Fibroblast of skin of left quadriceps (primary cell): ENCODE results near the gene RPS6KA1.

Experiments
- DNase-seq, 2 experiments: peaks; one replicate each; pipeline ENCODE4 v3.0.0-alpha.2; 2013; ENCODE audit warnings: low read depth in 2 of 2

Gene RPS6KA1

DNA sequence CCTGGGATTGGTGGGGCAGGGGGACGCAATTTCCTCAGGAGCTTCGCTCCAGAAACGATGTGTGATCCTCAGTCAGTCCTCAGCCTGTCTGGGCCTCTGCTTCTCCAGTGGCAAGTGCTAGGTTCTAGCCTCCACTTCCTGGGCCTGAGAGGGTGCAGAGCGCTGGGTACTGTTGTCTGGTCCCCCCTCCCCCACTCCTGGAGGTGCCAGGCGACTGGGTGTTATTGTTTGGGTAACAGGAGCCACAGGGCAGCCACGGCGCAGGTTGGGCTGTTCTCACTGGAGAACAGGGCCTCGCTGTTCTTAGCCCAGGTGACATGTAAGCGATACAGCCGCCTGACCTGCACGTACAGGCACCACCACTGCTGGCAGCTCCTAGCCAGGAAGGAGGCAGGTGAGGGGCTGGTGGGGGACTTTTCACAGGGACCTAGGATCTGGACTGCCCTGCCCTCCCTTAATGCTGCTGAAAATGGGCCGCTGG is 2.1 kb downstream of the RPS6KA1 start:
- no peak for DNase-seq

DNA sequence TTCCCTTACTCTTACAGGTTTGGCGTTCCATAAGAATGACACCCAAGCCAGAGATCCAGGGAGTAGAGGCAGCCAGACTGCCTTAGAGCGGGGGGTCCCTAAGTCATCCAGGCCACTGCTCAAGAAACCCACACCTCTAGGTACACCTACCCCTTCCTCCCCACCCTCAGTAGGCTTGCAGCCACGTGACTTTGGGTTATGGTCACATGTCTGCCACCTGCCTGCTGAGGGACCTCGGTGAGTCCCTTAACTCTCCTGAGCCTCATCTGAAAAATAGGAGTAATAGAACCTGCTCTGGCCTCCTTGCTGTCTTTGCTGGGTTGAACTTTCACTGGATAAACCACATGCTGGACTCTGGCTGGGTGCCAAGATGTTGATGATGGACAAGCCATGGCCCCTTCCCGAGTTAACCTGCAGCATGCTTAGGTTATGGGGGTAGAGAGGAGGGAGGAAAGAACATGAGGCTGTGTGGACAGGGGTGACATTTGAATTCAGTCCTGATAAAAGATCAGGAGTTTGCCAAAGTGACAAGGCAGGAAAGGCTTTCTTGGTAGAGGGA is 4.5 kb downstream of the RPS6KA1 start:
- DNase-seq = no peak

GRCh38 chr1:26535201-26535600 is 5.6 kb downstream of the RPS6KA1 start:
- no peak for DNase-seq

DNA sequence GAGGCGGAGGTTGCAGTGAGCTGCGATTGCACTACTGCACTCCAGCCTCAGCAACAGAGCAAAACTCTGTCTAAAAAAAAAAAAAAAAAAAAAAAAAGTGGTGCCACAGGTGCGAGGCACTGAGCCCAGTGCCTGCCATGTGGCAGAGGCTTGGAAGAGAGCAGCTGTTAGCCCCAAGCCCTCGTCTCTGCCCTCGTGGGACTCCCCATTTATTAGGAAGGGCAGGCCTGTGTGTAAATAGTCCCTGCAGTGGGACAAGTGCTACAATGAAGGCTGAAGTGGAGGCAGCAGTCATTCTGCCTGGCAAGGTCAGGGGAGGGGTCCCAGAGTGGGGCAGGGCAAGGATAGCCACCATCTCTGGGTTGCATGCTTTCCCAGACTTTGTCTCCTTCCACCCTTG is 6.5 kb downstream of the RPS6KA1 start:
- DNase-seq = no peak

DNA sequence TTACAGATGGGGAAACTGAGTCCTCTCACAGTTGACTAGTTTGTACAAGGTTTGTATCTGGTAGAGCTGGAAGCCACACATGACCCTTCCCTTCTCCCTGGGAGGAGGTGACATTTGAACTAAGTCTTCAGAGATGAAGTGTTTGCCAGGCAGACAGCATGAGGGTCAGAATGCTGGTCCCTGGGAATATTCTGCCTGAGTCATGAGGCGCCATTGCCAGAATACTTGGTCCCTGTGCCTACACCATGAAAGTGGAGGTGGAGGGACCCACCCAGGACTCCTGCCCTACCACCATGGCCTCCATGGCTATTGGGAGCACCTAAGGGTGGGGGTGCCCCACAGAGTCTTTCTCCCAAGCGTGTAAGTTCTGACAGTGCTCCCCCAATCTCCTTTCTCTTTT is 7.0 kb downstream of the RPS6KA1 start:
- DNase-seq = no peak

DNA sequence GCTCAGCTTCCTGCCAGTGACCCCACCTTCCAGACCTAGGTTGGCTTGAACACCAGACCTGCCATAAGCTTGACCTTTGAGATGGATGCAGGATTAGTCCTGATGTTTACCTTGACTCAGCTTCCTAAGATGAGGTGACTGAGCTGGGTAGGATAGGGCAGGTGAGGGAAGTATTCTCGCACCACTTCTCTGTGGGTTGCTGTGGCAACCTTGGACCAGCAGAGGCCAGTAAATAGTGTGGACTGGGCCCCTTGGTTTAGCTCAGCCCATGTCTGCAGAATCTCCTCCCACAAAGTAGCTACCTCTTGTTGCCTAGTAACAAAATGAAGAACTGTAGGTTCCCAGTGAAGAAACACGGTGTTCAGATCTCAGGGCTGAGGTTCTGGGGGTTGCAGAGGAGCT is 8.4 kb downstream of the RPS6KA1 start:
- no peak for DNase-seq

DNA sequence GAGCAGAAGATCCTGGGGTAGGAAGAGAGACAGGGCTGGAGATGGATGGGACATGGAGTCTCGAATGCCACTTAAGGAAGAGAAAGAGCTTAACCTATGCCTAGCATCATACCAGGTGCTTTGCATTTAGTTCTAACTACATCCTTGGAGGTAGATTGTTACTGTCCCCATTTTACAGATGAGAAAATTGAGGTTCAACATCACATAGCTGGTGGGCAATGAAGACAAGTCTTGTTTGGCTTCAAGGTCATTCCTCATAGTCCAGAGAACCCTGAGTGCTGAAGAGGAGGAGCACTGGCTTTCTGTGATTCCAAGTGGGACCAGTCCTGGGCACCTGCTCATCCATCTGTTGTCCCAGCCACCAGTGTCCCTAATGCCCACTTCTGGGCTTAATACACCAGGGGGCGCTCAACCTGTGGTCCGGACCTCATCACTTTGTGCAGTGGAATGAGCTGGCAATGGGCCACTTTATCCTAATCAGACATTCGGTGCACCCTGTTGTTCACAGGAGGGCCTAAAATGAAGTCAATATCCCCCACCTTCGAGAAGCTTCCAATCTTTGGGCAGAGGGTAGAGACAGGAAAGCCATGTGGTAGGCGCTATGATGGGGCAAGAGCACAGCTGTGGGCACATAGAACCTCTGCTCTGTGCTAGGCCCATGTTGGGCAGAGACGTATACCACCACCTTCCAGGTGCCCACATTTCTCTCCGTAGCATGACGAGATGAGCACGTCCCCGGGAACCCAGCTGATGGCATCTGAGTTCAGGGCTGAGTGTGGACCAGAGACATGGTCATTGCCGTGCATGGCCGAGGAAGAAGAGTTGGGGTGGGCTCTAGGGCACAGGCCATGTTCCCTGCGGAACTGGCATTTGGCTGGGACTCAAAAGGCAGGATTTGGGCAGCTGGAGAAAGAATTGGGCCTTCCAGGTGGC is 9.2 kb downstream of the RPS6KA1 start:
- no peak for DNase-seq

DNA sequence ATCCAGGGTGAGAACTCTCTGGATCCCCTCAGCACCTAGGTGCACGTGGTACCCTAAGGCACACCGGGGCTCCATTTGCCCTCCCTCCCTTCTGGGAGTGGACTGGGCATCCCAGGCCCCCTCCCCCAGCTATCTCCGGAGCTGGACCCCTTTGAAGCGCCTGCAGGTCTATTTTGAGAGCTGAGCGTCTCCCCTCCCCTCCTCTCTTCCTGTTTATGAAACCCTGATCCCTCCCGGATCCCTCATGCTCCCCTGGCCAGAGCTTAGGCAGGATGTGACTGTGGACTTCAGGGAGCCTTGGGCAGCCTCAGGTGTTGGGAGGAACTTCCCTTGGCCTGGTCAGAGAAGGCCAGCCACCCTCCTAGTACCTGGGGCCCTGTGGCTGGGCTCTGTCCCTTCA is 10.2 kb downstream of the RPS6KA1 start:
- DNase-seq = no peak

GRCh38 chr1:26540351-26540750 is 10.8 kb downstream of the RPS6KA1 start:
- DNase-seq = no peak

- DNase-seq = no peak
Observed at GRCh38 chr1:26541431-26541815, 11.9 kb downstream of the RPS6KA1 start.

GRCh38 chr1:26541816-26542711 is 12.5 kb downstream of the RPS6KA1 start:
- no peak for DNase-seq

DNA sequence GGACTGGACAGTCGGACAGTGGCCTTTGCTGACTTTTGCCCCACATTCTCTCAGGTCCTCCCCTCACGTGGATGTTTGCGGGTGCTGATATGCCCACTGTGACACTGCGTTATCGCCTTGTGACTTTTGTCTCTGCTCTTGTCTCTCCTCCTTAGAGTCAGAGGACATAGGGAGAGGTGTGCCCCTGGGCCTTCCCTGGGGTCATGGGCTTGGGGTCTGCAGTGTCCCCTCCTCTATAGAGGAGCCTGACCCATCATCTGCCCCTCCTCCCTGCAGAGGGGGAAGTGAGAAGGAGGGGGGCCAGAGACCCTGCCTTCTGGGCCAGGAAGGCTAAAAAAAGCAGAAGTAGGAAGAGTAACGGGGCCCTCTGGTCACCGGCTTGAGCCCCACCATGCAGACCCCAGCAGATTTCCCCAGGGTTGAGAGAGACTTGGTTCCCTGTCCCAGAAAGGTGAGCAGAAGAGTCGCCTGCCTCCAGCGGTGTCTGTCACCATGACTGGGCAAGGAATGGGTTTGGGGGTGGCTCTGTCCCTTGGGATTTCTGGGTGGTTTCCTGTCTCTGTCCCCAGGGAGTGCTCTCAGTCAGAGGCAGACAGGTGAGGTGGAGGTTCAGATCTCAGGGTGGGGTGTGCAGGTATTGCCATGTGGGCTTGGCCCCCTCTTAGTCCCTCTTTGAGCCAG is 13.3 kb downstream of the RPS6KA1 start:
- no peak for DNase-seq

- no peak for DNase-seq
Observed at GRCh38 chr1:26543462-26543861, 13.9 kb downstream of the RPS6KA1 start.

GRCh38 chr1:26544126-26544525 is 14.6 kb downstream of the RPS6KA1 start:
- DNase-seq = no peak

DNA sequence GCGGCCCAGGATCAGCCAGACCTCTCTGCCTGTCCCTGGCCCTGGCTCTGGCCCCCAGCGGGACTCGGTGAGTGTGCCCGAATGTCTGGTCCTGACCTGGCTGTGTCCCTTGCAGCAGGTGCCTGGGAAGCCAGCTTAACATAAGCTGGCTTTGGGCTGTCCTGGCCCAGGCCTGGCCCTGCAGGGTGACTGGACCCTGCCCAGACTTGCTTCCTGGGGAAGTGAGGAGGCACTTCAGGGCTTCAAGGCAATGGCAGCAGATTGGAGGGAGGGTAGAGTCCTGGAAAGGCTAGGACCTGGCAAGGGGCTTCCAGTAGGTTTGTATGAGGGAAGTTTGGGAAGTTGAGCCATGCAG is 16.4 kb downstream of the RPS6KA1 start:
- DNase-seq = no peak

GRCh38 chr1:26546375-26546774 is 16.8 kb downstream of the RPS6KA1 start:
- DNase-seq = no peak

DNA sequence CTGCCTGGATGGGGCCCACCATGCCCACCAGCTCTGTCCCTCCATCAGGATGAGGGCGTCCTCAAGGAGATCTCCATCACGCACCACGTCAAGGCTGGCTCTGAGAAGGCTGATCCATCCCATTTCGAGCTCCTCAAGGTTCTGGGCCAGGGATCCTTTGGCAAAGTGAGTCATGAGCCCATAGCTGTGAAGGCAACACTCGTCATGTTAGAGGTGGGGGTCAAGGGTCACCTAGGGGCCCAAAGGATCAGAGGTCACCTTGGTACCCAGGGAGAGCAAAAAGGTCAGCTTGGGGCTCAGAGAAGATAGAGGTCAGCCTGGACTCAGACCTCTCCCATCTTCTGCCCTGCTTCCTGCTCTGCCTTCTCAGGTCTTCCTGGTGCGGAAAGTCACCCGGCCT is 17.3 kb downstream of the RPS6KA1 start:
- no peak for DNase-seq

GRCh38 chr1:26548841-26549240 is 19.3 kb downstream of the RPS6KA1 start:
- DNase-seq = no peak

GRCh38 chr1:26550946-26551345 is 21.4 kb downstream of the RPS6KA1 start:
- no peak for DNase-seq

DNA sequence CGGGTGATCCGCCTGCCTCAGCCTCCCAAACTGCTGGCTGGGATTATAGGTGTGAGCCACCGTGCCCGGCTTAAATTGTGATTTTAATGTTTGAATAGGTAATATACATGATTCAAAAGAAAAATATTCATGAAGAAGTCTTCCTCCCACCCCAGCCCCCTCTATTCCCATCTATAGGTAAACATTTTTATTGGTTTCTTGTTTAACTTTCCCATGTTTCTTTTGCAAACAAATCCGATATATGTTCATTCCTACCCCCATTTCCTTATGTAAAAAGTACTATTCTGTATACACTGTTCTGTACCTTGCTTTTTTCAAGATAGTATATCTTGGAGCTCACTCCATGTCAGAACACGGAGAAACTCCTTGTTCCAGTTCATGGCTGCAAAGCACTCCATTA is 23.2 kb downstream of the RPS6KA1 start:
- DNase-seq = no peak

DNA sequence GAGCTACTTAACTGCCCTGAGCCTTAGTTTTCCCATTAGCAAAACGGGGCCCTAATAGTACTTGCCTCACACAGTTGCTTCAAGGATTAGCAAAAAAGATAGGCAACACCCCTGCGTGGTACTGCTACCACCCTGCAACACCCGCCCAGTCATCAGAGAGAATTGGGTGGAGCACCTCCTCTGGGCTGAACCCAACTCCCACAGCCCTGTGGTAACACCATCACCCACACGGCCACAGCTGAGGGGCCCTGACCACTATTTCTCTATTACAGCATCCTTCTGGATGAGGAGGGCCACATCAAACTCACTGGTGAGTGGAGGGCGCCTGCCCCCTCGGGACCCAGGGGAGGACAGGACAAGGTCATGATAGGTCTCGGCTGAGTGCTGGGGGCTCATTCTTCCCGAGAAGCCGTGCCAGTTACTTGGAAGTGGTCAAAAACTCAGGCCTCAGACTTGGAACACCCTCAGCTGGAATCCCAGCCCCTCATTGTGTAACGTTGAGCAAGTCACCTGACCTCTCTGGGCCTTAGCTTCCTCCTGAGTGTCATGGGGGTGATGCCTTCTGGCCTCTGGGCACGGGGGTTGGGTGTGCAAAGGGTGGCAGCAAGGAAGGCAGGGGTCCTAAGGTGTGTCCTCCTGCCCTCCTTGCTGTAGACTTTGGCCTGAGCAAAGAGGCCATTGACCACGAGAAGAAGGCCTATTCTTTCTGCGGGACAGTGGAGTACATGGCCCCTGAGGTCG is 24.6 kb downstream of the RPS6KA1 start:
- no peak for DNase-seq
